Hypothalamus (tissue), 51 donors: Measurements from ENCODE around the gene ST6GALNAC1.
"Not testable (repeated sequence)": the region's sequence is repeated elsewhere in the genome, so short reads cannot be mapped to it uniquely, and the experiment has no call there.

Source experiments
- DNase-seq, 51 donors: peaks; one replicate each; lab custom pipeline; 2025; lab: John Stamatoyannopoulos, UW

The ST6GALNAC1 gene

GRCh38 chr17:76614064-76614759, 29.3 kb downstream of the ST6GALNAC1 start:
- DNase-seq = not testable (repeated sequence)

GRCh38 chr17:76612977-76613851, 30.3 kb downstream of the ST6GALNAC1 start:
- DNase-seq = no peak

- DNase-seq = no peak
Observed at GRCh38 chr17:76612465-76612864, 31.1 kb downstream of the ST6GALNAC1 start.

GRCh38 chr17:76611758-76612157, 31.8 kb downstream of the ST6GALNAC1 start:
- DNase-seq = no peak

- not testable (repeated sequence) for DNase-seq
Observed at GRCh38 chr17:76611080-76611749, 32.3 kb downstream of the ST6GALNAC1 start.

GRCh38 chr17:76606685-76607084, 36.9 kb downstream of the ST6GALNAC1 start:
- DNase-seq = not testable (repeated sequence)

GRCh38 chr17:76601065-76601464, 42.5 kb downstream of the ST6GALNAC1 start:
- no peak for DNase-seq

GRCh38 chr17:76599694-76600460, 43.7 kb downstream of the ST6GALNAC1 start:
- no peak for DNase-seq

GRCh38 chr17:76598004-76598439, 45.5 kb downstream of the ST6GALNAC1 start:
- peak in 27 of 51 donors; percentile 9 to 65 (median 38) for DNase-seq

- no peak for DNase-seq
Observed at GRCh38 chr17:76597156-76598003, 46.2 kb downstream of the ST6GALNAC1 start.

- no peak for DNase-seq
Observed at GRCh38 chr17:76594690-76595089, 48.9 kb downstream of the ST6GALNAC1 start.

- DNase-seq = no peak
Observed at GRCh38 chr17:76593959-76594358, 49.6 kb downstream of the ST6GALNAC1 start.

- DNase-seq = no peak
Observed at GRCh38 chr17:76593384-76593826, 50.2 kb downstream of the ST6GALNAC1 start.

- no peak for DNase-seq
Observed at GRCh38 chr17:76588182-76588581, 55.4 kb downstream of the ST6GALNAC1 start.

- DNase-seq = no peak
Observed at GRCh38 chr17:76586741-76587487, 56.6 kb downstream of the ST6GALNAC1 start.

GRCh38 chr17:76585649-76586593, 57.6 kb downstream of the ST6GALNAC1 start, which contains the start of gene ST6GALNAC2:
TSS of gene ST6GALNAC2 (minus strand) at chr17:76585860. CDS start at chr17:76585808, 52 bp downstream.
- peak in 24 of 51 donors; percentile 6 to 66 (median 31) for DNase-seq

- peak in 1 of 51 donors; percentile 15 for DNase-seq
Observed at GRCh38 chr17:76585033-76585648, 58.4 kb downstream of the ST6GALNAC1 start.
